Measurements from ENCODE around the gene ATP6V1B1. TPM values are rescaled to one million over a fixed set of nuclear protein-coding genes. Genes with fewer than 3 reads are reported as not detected.
A peak's percentile ranks its signal among the peaks of the same experiment; 100 is the strongest.

ATP6V1B1 gene
- total RNA-seq, result not detected

- intact Hi-C loops (cut with DNase I), result no loop called here
- Histone ChIP-seq H3K27ac (no peak within 1 kb of the TSS), H3K4me1 (no peaks in the 10 kb centered on the region), H3K9me3 (no peaks in the 10 kb centered on the region), H3K36me3 (no peaks in the 10 kb centered on the region), H3K27me3 (no peaks in the 10 kb centered on the region), H3K4me3 (no peak within 1 kb of the TSS), H3K9ac (ENCODE audit: low read depth in 2 of 2, low read length in 2 of 2) (no peak within 1 kb of the TSS)
- peak; percentile 17 for DNase-seq
- TF ChIP-seq, protein P1, sequence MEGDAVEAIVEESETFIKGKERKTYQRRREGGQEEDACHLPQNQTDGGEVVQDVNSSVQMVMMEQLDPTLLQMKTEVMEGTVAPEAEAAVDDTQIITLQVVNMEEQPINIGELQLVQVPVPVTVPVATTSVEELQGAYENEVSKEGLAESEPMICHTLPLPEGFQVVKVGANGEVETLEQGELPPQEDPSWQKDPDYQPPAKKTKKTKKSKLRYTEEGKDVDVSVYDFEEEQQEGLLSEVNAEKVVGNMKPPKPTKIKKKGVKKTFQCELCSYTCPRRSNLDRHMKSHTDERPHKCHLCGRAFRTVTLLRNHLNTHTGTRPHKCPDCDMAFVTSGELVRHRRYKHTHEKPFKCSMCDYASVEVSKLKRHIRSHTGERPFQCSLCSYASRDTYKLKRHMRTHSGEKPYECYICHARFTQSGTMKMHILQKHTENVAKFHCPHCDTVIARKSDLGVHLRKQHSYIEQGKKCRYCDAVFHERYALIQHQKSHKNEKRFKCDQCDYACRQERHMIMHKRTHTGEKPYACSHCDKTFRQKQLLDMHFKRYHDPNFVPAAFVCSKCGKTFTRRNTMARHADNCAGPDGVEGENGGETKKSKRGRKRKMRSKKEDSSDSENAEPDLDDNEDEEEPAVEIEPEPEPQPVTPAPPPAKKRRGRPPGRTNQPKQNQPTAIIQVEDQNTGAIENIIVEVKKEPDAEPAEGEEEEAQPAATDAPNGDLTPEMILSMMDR (IDR thresholded peaks at IDR 0.05), result no peak
These were observed at the start of gene ATP6V1B1 for GRCh38 chr2:70935468-70936164. Gene ATP6V1B1 (plus strand): TSS chr2:70935900. CDS start chr2:70935955, 55 bp downstream.

DNA sequence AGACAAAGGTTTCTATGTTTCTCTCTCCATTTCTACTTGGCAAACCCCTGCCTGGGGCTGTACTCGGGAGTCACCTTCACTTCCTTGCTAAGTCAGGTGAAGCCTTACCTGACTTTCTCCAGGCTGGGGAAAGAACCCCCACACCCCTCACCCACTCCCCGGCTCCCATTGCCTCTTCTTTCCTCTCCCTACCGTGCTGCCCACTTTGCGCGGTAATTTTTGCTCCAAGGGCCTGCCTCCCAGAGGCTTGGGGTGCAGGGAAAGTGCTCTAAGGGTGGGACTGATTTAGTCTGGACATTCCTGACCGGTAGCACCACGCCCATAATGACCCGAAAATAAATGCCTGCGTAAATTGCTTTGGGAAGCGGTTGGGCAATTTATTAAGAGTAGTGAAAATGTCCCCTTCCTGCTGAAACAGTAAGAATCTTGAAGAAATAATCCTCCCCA is 49.1 kb upstream of the ATP6V1B1 start:
- Histone ChIP-seq H3K9ac (ENCODE audit: low read depth in 2 of 2, low read length in 2 of 2) (no peak overlapping the region), H3K9me3 (no peaks in the 10 kb centered on the region), H3K4me1 (peaks cover 6% of the 10 kb centered on the region), H3K27me3 (peaks cover 81% of the 10 kb centered on the region), H3K27ac (no peak overlapping the region), H3K4me3 (no peak overlapping the region), H3K36me3 (no peaks in the 10 kb centered on the region)
- DNase-seq, result no peak
- intact Hi-C loops (cut with DNase I), result no loop called here
- TF ChIP-seq, protein P1 (IDR thresholded peaks at IDR 0.05), result no peak

GRCh38 chr2:70887208-70887549 is 48.5 kb upstream of the ATP6V1B1 start:
- H3K36me3 ChIP-seq, result no peaks in the 10 kb centered on the region

DNA sequence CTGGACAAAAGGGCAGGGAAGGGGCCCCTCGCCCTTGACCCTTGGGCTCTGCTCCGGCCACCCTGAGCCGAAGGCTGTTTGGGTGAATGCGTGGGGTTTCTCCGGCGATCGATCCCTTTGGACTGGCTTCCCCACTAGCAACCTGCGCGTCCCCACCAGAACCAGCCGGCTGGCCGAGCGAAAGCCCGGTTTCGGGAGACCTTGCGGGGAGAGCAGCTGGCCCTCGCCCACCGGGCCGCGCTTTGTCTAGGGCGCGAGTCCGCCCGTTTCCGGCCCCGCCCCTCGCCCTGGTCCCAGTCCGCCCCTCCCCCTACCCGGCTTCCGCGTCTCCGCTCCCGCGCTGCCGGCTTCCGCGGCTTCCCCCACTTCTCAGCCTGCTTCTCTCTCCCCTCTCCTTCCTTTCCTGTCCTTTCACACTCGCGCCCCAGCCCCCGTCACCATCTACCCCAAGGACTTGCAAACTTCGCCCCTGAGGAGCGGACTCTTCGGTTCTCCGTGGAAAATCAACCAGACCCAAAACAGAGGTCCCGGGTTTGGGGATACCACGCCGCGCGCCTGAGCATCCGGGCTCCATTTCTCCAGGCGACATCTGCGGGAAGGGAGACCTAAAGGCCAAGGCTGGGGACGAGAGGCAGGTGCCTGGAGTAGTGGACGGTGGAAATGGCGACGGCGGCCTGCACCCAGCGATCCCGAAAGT is 48.0 kb upstream of the ATP6V1B1 start:
- no peak overlapping the region for H3K9ac ChIP-seq (ENCODE audit: low read depth in 2 of 2, low read length in 2 of 2)
- no peaks in the 10 kb centered on the region for H3K9me3 ChIP-seq
- intact Hi-C loops (cut with DNase I), result no loop called here
- H3K27ac ChIP-seq, result no peak overlapping the region
- peaks cover 78% of the 10 kb centered on the region for H3K27me3 ChIP-seq
- peak overlapping the region; percentile 43 for H3K4me3 ChIP-seq
- peak; percentile 42 for DNase-seq
- H3K4me1 ChIP-seq, result peaks cover 6% of the 10 kb centered on the region
- TF ChIP-seq, protein P1 (IDR thresholded peaks at IDR 0.05), result no peak
- no peaks in the 10 kb centered on the region for H3K36me3 ChIP-seq

More at GRCh38 chr2:70887208-70887549, 48.5 kb upstream of the ATP6V1B1 start:
- intact Hi-C loops (cut with DNase I), result no loop called here
- Histone ChIP-seq H3K4me3 (peak overlapping the region; percentile 43), H3K4me1 (peaks cover 6% of the 10 kb centered on the region), H3K27ac (no peak overlapping the region), H3K9ac (ENCODE audit: low read depth in 2 of 2, low read length in 2 of 2) (no peak overlapping the region), H3K9me3 (no peaks in the 10 kb centered on the region), H3K27me3 (peaks cover 81% of the 10 kb centered on the region)
- TF ChIP-seq, protein P1 (IDR thresholded peaks at IDR 0.05), result no peak
- DNase-seq, result no peak

GRCh38 chr2:70888366-70888922 is 47.3 kb upstream of the ATP6V1B1 start:
- intact Hi-C loops (cut with DNase I), result no loop called here
- Histone ChIP-seq H3K4me1 (peaks cover 6% of the 10 kb centered on the region), H3K9ac (ENCODE audit: low read depth in 2 of 2, low read length in 2 of 2) (no peak overlapping the region), H3K36me3 (no peaks in the 10 kb centered on the region), H3K9me3 (no peaks in the 10 kb centered on the region), H3K27me3 (peaks cover 71% of the 10 kb centered on the region), H3K27ac (no peak overlapping the region), H3K4me3 (peak overlapping the region; percentile 9)
- TF ChIP-seq, protein P1 (IDR thresholded peaks at IDR 0.05), result no peak
- no peak for DNase-seq
